ENCODE results near the gene MAP2K3. TPM values are rescaled to one million over a fixed set of nuclear protein-coding genes. Genes with fewer than 3 reads are reported as not detected.

The MAP2K3 gene
- 33.2 and 36.3 TPM in 2 replicates for total RNA-seq
- 13.5 and 15.3 TPM in 2 replicates for polyA plus RNA-seq
- 18.8 and 18.9 TPM in 2 replicates for polyA plus RNA-seq (2011; cell fraction: cytosol; rRNA removed)
- 17.6 and 18.2 TPM in 2 replicates for polyA plus RNA-seq (2011; cell fraction: nucleus; rRNA removed)
- polyA plus RNA-seq (2012), result 34.8 and 38.0 TPM in 2 replicates
- 9.7 and 9.8 TPM in 2 replicates for polyA minus RNA-seq
- 15.7 TPM for polyA minus RNA-seq (2011; cell fraction: cytosol; rRNA and poly(A)+ RNA removed)
- polyA minus RNA-seq (2011; cell fraction: nucleus; rRNA and poly(A)+ RNA removed), result 9.1 and 15.9 TPM in 2 replicates
- Bru-seq, nascent RNA, result percentile 53 among the genes with signal in this experiment
- percentile 71 among the genes with signal in this experiment for BruChase-seq, experiment 1, labeled RNA remaining after a 6-hour chase
- BruChase-seq, experiment 2, labeled RNA remaining after a 2-hour chase, result percentile 65 among the genes with signal in this experiment
- long read RNA-seq, transcript MAP2K3-202 (12 exons, 2,303 nt), result major isoform, 57 of 74 reads
- long read RNA-seq, partial matches to known transcripts, result 10 of 74 reads
- long read RNA-seq, other reads (novel, unspliced or antisense), result 3 of 74 reads

DNA sequence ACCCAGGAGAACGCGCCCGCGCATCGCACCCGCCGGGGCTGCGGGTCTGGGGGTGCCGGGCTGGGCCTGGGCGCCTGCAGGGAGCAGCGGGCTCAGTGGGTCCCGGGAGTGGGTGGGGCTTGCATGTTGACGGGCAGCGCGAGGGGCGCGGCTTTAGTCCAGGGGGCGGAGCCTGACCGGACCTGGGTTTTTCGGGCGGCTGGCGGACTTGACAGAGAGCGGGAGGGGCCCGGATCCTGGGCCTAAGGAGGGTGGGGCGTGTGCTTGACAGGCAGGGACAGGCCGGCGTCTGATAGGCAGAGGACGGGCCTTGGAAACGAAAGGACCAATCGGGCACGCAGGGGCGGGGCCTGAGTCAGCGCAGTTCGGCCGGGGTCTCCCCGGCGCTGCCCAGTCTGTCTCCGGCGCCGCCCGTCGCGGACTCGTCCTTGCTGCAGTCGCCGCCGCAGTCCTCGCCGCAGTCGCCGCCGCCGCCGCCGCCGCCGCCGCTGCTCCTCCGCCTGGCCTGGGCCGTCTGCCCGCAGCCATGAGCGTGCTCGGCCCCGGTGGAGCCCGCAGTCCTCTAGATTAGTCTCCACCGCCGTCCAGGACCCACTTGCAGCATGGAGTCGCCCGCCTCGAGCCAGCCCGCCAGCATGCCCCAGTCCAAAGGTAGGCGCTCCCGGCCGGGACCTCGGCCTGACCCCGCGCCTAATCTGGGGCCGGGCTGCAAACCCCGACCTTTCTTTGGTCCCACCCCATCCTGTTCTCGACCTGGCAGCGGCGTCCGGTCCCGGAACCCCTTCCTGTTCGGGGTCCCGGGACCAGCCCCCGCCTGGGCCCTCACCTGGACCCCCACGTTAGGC lies at the start of gene MAP2K3:
TSS of gene MAP2K3 (plus strand) at position 393 of the 845 bp plus-strand sequence. CDS start at position 603, 210 bp downstream.
- DNase-seq (ENCODE audit: low read depth, low spot score) (peak; percentile 99), FAIRE-seq (peak; percentile 98)
- ChIA-PET CTCF (interaction anchor here (1.0 to 3.9 kb wide), 3 partner anchors 227 to 228 kb away, joined by 7 to 39 read pairs (median 8); no protein-coding TSS in a partner anchor), POLR2A (no interaction called here)
- TSS peak; percentile 45 for BruUV-seq (replicated peaks)
- Histone ChIP-seq H3K36me3 (ENCODE audit: control insufficient read depth in 2 of 2, extremely low read depth in 1 of 2, insufficient read depth in 2 of 2, low read length in 2 of 2) (no peaks in the 10 kb centered on the region), H3K4me2 (ENCODE audit: insufficient read depth, low read length) (peak within 1 kb of the TSS; percentile 90), H2AFZ (ENCODE audit: low read depth, low read length) (peak within 1 kb of the TSS; percentile 70), H4K20me1 (replicated peaks; ENCODE audit: control insufficient read depth, extremely low read depth, insufficient read depth, low read length) (no peaks in the 10 kb centered on the region), H3K4me3 (replicated peaks in 1 of 3; ENCODE audit: insufficient read depth in 1 of 3, low read depth in 1 of 3, low read length in 3 of 3) (peak within 1 kb of the TSS; percentile 69 to 75 (median 74)), H3K9me1 (replicated peaks; ENCODE audit: control insufficient read depth, extremely low read depth, insufficient read depth, low read length) (no peaks in the 10 kb centered on the region), H3K27me3 (ENCODE audit: control insufficient read depth in 2 of 2, insufficient read depth in 2 of 2, low read length in 2 of 2) (no peaks in the 10 kb centered on the region), H3K9me3 (replicated peaks; ENCODE audit: control insufficient read depth, insufficient read depth, low read length) (no peaks in the 10 kb centered on the region), H3K9ac (replicated peaks; ENCODE audit: extremely low read depth, insufficient read depth, low read length) (peak within 1 kb of the TSS; percentile 84), H3K27ac (ENCODE audit: insufficient read depth, low read depth, low read length) (peak within 1 kb of the TSS; percentile 99), H3K79me2 (ENCODE audit: control insufficient read depth, insufficient read depth, low read length) (peaks cover 42% of the 10 kb centered on the region), H3K4me1 (ENCODE audit: control insufficient read depth, extremely low read depth, insufficient read depth, low read length) (peaks cover 48% of the 10 kb centered on the region)
- TF ChIP-seq MYC (IDR thresholded peaks at IDR 0.05; ENCODE audit: low read depth, low read length) (no peak), FOS (IDR thresholded peaks at IDR 0.05; ENCODE audit: borderline replicate concordance, insufficient read depth, low read length) (peak; percentile 26), POLR2AphosphoS5 (IDR thresholded peaks at IDR 0.05; ENCODE audit: insufficient read depth, low read depth, low read length) (peak; percentile 93), POLR2A (IDR thresholded peaks at IDR 0.05; ENCODE audit: low read depth, low read length) (peak; percentile 82), EZH2 (IDR thresholded peaks at IDR 0.05; ENCODE audit: borderline replicate concordance, low read depth, low read length, severe bottlenecking) (no peak), JUN (IDR thresholded peaks at IDR 0.05; ENCODE audit: borderline replicate concordance, insufficient read depth, insufficient read length, low read depth) (no peak), GATA2 (IDR thresholded peaks at IDR 0.05; ENCODE audit: insufficient read depth, insufficient read length, low read depth, low read length) (no peak)
- TF ChIP-seq, protein P1, sequence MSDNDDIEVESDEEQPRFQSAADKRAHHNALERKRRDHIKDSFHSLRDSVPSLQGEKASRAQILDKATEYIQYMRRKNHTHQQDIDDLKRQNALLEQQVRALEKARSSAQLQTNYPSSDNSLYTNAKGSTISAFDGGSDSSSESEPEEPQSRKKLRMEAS (IDR thresholded peaks at IDR 0.05; ENCODE audit: insufficient read depth, insufficient read length), result no peak
- TF ChIP-seq, protein P2, sequence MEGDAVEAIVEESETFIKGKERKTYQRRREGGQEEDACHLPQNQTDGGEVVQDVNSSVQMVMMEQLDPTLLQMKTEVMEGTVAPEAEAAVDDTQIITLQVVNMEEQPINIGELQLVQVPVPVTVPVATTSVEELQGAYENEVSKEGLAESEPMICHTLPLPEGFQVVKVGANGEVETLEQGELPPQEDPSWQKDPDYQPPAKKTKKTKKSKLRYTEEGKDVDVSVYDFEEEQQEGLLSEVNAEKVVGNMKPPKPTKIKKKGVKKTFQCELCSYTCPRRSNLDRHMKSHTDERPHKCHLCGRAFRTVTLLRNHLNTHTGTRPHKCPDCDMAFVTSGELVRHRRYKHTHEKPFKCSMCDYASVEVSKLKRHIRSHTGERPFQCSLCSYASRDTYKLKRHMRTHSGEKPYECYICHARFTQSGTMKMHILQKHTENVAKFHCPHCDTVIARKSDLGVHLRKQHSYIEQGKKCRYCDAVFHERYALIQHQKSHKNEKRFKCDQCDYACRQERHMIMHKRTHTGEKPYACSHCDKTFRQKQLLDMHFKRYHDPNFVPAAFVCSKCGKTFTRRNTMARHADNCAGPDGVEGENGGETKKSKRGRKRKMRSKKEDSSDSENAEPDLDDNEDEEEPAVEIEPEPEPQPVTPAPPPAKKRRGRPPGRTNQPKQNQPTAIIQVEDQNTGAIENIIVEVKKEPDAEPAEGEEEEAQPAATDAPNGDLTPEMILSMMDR (IDR thresholded peaks at IDR 0.05; ENCODE audit: extremely low read depth in 1 of 2, insufficient read depth in 1 of 2, low read depth in 1 of 2, low read length in 2 of 2), result no peak
- dilution Hi-C loops (cut with MboI; ENCODE audit: extremely low pct_ligation_motif_present, low sequenced_read_pairs), result no loop called here
- intact Hi-C loops (cut with micrococcal nuclease), result loop anchor here (1.0 to 2.0 kb wide), 6 partner anchors 9 to 242 kb away; partner anchors contain the start of genes DHRS7B, TMEM11 and USP22

Data from endothelial cell of umbilical vein (primary cell).